DND-41 (cell line): ENCODE measurements around the gene SLCO1B1.

Experiments used
- CTCF ChIP-seq: IDR thresholded peaks from 2 replicates; pipeline ENCODE4 v1.5.1; 2012; ENCODE audit warnings: borderline replicate concordance, low read length, moderate library complexity, mild to moderate bottlenecking; ENCODE audit not compliant: poor library complexity, severe bottlenecking; ENCODE audit errors: extremely low read depth
- EZH2 ChIP-seq: IDR thresholded peaks from 3 replicates; pipeline ENCODE4 v1.6.1; 2012; ENCODE audit warnings: borderline replicate concordance, low read depth, mild to moderate bottlenecking, moderate library complexity, low read length, inconsistent platforms; ENCODE audit not compliant: severe bottlenecking

DNA sequence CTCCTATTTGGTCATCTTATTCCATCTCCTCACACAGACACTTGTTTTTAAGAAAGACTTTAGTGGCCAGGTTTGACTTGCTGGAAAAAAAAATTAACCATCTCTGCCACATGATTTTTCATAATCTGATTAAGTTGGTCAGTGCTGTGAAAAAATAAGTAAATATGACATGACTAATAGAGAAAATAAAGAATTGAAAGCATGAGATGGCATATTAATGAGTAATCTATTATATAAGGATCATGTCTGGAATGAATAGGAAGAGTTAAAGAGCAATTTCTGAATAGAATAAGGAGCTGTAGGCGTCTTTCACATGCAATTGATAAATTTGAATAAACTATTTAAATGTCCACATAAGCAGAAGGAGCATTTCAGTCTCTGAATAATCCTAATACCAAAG, 12.2 kb upstream of the SLCO1B1 start:
- TF ChIP-seq CTCF (no peak), EZH2 (no peak)
